Posterior vena cava (tissue), 2 donors: Measurements from ENCODE around the gene CLEC4G. TPM values are rescaled to one million over a fixed set of nuclear protein-coding genes. Genes with fewer than 3 reads are reported as not detected.
A peak's percentile ranks its signal among the peaks of the same experiment; 100 is the strongest.

ENCODE experiments used
- DNase-seq: peaks from one replicate; pipeline ENCODE4 v3.0.0-alpha.2; 2020; ENCODE audit warnings: low spot score
- intact Hi-C, 2 donors: fragments of 100-400 bp; cut with DNase I; formaldehyde crosslinking; loops; one replicate each; pipeline versions ENCODE4 v1.14.1 to v1.14.2; 2022 to 2023
- total RNA-seq, 2 donors: library from RNA; stranded (reverse); fragmentation: NEBNext Ultra II Directional; extraction: Animal tissue kit (Norgen Biotek cat#: 25700); gene quantifications; one replicate each; pipeline ENCODE4 v1.2.1, GENCODE V29; 2021
- donor health status: DM: yes; HTN: yes; CAD: no.
- donor health status: DM: yes; HTN: yes; CAD: no.

The CLEC4G gene
- total RNA-seq, 2 donors from 2014 or later, result 2.2 to 6.6 TPM

DNA sequence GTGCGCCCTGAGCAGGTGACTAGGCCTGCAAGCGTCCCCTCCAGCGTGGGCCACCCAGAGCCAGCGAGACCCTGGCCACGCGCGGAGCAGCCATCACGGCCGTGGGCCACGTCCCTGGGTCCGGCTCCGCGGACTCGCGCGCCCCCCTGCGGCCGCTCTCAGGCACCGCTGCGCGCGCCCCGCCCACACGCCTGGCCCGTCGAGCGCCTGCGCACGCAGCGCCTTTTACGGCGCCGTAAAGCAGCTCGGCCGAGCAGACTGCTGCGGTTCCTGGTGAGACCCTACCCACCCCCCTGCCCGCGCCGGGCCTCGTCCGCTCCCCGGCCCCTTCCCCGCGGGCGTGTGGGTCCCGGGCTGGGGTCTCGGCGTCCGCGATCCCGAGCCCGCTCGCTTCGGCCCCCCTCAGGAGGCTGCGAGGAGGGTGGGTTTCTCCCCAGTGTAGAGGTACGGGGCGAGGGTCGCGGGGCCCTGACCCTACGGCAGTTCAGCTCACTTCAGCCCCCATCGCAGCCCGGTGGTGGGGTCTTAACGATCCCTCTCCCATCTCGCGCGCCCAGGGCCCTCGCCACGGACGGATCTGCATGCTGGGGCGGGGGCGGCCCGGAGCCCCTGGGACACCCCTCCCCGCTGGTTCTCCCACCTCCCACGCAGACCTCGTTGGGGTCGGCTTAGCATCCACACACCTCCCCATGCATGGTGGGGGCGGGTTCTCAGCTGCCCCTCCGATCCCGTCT is 51.1 kb downstream of the CLEC4G start, which contains the start of gene TRAPPC5:
Gene TRAPPC5, plus strand, starts transcription at position 228 of the 734 bp plus-strand sequence. CDS start 1,421 bp downstream, outside the sequence.
- DNase-seq, result peak; percentile 95

DNA sequence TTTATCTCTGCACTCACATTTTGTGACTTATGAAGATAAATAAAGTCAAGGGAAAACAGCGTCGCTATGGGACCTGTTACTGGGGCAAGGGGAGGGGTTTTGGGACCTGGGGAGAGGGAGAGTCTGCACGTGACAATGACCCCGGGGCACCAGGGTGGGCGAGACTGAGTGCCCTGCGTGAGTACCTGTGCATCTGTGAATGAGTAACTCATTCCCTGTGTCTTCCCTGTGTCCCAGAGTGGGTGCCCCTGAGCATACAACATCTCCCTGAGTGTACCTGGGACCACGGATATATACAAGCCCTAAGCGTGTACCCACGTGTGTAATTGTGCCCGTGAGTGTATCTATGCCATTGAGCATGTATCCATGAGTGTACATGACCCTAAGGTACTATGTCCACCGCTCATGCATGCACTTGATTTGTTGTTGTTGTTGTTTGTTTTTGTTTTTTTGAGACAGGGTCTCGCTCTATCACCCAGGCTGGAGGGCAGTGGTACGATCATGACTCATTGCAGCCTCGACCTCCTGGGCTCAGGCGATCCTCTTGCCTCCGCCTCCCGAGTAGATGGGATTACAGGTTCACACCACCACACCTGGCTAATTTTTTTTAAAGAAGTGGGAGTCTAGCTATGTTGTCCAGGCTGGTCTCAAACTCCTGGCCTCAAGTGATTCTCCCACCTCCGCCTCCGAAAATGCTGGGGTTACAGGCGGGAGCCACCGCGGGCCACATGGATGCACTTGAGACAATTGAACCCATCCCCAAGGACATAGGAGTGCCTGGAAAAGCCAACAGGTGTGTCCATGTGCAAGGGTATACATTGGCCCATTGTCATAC is 51.9 kb downstream of the CLEC4G start:
- intact Hi-C loops, result loop anchor here in 1 of 2 donors (5.0 kb wide), 1 partner anchor 288 kb away; no protein-coding TSS in a partner anchor
- DNase-seq, result no peak

More for the DNA sequence above, 51.1 kb downstream of the CLEC4G start, which contains the start of gene TRAPPC5:
- intact Hi-C loops, result loop anchor here in 1 of 2 donors (5.0 kb wide), 1 partner anchor 288 kb away; no protein-coding TSS in a partner anchor

DNA sequence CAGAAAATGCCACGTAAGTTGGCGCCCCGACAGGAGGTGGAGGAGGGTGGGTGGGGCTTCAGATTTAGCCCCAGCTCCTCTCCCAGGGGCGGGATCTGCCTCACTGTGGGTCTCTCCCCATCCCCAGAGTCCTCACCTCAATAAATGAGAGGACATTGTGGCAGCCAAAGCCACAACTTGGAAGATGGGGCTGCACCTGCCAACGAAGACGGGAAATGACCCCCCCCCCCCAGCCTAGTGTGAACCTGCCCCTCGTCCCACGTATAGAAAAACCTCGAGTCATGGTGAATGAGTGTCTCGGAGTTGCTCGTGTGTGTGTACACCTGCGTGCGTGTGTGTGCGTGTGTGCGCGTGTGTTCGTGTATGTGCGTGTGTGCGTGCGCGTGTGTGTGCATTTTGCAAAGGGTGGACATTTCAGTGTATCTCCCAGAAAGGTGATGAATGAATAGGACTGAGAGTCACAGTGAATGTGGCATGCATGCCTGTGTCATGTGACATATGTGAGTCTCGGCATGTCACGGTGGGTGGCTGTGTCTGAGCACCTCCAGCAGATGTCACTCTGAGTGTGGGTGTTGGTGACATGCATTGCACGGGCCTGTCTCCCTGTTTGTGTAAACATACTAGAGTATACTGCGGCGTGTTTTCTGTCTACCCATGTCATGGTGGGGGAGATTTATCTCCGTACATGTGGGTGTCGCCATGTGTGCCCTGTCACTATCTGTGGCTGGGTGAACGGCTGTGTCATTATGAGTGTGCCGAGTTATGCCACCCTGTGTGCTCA is 52.7 kb downstream of the CLEC4G start:
- DNase-seq, result no peak
- intact Hi-C loops, result no loop called here

Other genes with a start within 250 kb of the CLEC4G start
- gene PEX11G, start 243.1 kb downstream of the CLEC4G start, total RNA-seq, result 1 to 10 TPM; 2.7 to 4.1 TPM
- 10 to 100 TPM; 52.3 to 55.0 TPM for gene ZNF358, start 216.0 kb downstream of the CLEC4G start, total RNA-seq
- gene MCOLN1, start 209.5 kb downstream of the CLEC4G start, total RNA-seq, result 10 to 100 TPM; 23.1 to 26.1 TPM
- 10 to 100 TPM; 78.0 to 79.3 TPM for gene PNPLA6, start 196.4 kb downstream of the CLEC4G start, total RNA-seq
- gene CAMSAP3, start 136.2 kb downstream of the CLEC4G start, total RNA-seq, result not detected
- 10 to 100 TPM; 19.4 to 23.0 TPM for gene XAB2, start 102.6 kb downstream of the CLEC4G start, total RNA-seq
- 10 to 100 TPM; 65.8 TPM for gene PET100, start 102.3 kb downstream of the CLEC4G start, total RNA-seq
- not detected for gene PCP2, start 98.4 kb downstream of the CLEC4G start, total RNA-seq
- 10 to 100 TPM; 22.5 to 32.4 TPM for gene STXBP2, start 95.0 kb downstream of the CLEC4G start, total RNA-seq
- gene RETN, start 63.1 kb downstream of the CLEC4G start, total RNA-seq, result 1 to 10 TPM; 1.2 to 2.9 TPM
- 1 to 10 TPM; 2.2 to 3.0 TPM for gene MCEMP1, start 55.0 kb downstream of the CLEC4G start, total RNA-seq
- gene TRAPPC5, start 51.3 kb downstream of the CLEC4G start, total RNA-seq, result 10 to 100 TPM; 71.9 to 83.5 TPM
- gene FCER2, start 30.0 kb downstream of the CLEC4G start, total RNA-seq, result under 1 TPM; 0.23 to 0.71 TPM
- 10 to 100 TPM; 13.4 to 23.0 TPM for gene CD209, start 15.4 kb upstream of the CLEC4G start, total RNA-seq
- under 1 TPM in 1 of 2 donors, not detected in 1; 0.38 TPM for gene CLEC4M, start 31.1 kb upstream of the CLEC4G start, total RNA-seq
- gene EVI5L, start 98.1 kb upstream of the CLEC4G start, total RNA-seq, result 10 to 100 TPM; 14.9 to 16.0 TPM
- under 1 TPM; 0.09 to 0.14 TPM for gene PRR36, start 142.3 kb upstream of the CLEC4G start, total RNA-seq
- not detected for gene LRRC8E, start 156.4 kb upstream of the CLEC4G start, total RNA-seq
- 10 to 100 TPM; 22.2 to 26.6 TPM for gene MAP2K7, start 171.8 kb upstream of the CLEC4G start, total RNA-seq
- gene TGFBR3L, start 182.7 kb upstream of the CLEC4G start, total RNA-seq, result 1 to 10 TPM; 1.5 to 4.4 TPM
- gene SNAPC2, start 188.2 kb upstream of the CLEC4G start, total RNA-seq, result 10 to 100 TPM; 25.4 to 28.7 TPM
- 10 to 100 TPM in 1 of 2 donors, 1 to 10 TPM in 1; 5.9 to 11.7 TPM for gene CTXN1, start 194.0 kb upstream of the CLEC4G start, total RNA-seq
- 10 to 100 TPM; 37.2 to 47.8 TPM for gene TIMM44, start 211.6 kb upstream of the CLEC4G start, total RNA-seq